HG02759 (cell line): ENCODE results near the gene ANXA11.
"Not testable (repeated sequence)": the region's sequence is repeated elsewhere in the genome, so short reads cannot be mapped to it uniquely, and the experiment has no call there.

Source experiments
- ATAC-seq: cut with Tn5 transposase; IDR thresholded peaks from one replicate; pipeline ENCODE4 v1.9.1; 2021; ENCODE audit warnings: mild to moderate bottlenecking, moderate library complexity; ENCODE audit not compliant: unreplicated experiment

ANXA11 gene

GRCh38 chr10:80205477-80206276 is at the start of gene ANXA11:
TSS of gene ANXA11 (minus strand) at chr10:80205537. CDS start at chr10:80172861, 32,676 bp downstream.
- ATAC-seq, result peak; percentile 88

GRCh38 chr10:80254726-80255125 is 49.4 kb upstream of the ANXA11 start:
- not testable (repeated sequence) for ATAC-seq

DNA sequence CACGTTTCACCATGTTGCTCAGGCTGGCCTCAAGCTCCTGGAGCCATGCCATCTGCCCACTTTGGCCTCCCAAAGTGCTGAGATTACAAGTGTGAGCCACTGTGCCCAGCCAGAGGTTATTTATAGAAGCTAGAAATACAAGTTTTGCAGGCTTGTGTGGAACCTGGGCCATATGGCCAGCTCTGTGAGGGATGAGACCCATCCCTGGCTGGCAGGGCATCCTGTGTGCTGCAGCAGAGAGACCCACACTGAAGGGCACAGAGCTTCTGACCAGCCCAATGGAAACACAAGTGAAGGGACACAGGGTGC is 48.6 kb upstream of the ANXA11 start:
- peak; percentile 22 for ATAC-seq

DNA sequence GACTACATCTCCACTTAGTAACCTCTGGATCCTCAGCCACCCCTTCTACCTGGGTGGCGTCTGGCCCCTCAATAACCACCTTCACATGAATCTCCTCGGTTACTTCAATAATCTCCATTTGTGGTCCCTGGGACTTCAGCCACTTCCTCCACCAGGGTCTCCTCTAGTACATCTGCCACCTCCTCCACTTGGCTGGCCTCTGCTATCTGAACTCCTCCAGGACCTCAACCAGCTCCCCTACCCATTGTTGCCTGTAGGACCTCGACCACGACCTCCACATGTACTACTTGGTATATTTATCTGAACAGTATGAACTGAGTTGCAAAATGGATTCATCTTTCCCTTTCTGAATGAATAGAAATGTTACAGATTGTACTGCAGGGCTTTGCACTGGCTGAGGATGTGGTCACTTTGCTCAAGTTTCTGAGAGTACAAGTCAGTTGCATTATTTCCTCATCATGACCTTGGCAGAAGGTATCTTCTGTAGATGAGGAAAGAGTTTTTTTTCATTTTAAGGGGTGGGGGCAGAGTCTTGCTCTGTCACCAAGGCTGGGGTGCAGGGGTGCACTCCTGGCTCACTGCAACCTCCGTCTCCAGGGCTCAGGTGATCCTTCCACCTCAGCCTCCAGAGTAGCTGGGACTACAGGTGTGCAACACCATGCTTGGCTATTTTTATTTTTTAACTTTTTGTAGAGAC is 48.1 kb upstream of the ANXA11 start:
- peak; percentile 62 for ATAC-seq

- no peak for ATAC-seq
These were observed 47.1 kb upstream of the ANXA11 start for GRCh38 chr10:80252296-80252887.

DNA sequence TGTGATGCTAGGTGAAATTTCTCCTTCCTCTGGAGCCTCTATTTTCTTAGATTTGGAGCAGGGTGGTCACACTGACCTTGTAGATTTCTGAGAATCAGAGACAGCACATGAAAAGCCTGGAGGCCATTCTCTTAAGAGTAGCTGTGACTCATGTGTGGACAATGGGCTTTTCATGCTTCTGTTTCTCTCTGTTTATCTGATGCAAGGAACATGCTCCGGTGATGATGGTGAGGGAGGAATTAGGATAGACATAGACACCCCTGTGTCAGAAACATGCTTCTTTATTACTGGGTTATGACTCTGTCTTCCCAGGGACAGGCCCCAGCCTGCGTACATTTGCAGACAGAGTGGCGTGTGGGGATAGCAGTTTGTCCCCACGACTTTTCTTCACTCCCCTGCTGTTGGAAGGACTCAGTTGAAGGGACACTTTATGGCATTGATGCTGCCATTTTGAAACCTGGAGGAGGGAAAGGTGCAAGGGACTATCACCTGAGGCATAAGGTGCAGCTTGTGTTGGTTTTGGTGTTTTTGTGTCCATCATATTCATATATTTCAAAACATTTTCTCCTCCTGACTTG is 46.5 kb upstream of the ANXA11 start:
- not testable (repeated sequence) for ATAC-seq

DNA sequence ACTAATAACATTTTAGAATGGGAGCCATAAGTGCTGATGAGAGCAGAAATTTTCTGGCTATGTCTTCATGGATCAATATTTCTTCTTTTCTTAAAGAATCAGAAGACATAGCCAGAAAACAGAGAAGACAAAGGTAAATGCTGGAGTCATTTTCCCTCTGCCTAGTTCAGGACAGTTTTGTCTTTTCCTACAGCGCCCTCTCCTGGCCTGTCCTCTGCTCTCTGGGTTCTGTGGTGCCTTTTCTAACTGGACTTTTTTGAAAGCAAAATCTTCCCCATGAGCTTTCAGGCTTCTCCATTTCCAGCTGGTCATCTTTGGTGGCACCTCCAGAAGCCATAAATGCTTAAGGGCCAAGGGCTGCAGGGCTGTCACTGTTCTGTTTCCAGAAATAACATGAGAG is 45.1 kb upstream of the ANXA11 start:
- not testable (repeated sequence) for ATAC-seq

DNA sequence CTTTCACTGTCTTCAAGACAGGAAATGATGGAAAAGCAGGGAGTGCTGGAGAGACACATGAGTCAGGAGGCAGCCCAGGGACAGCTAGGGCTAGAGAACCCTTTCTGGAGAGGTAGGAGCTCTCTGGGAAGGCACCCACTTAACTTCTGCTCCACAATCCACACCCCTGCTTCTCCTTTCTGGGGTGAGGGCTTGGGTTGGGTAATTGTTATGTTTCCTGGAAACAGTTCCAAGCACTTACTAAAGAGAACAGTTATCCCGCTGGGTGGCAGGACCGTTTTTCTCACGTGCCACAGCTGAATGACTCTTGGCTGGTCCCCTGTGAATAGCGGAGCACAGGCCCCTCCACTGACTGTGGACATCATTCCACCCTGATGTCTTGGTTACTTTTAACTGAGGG is 44.6 kb upstream of the ANXA11 start:
- ATAC-seq, result not testable (repeated sequence)

DNA sequence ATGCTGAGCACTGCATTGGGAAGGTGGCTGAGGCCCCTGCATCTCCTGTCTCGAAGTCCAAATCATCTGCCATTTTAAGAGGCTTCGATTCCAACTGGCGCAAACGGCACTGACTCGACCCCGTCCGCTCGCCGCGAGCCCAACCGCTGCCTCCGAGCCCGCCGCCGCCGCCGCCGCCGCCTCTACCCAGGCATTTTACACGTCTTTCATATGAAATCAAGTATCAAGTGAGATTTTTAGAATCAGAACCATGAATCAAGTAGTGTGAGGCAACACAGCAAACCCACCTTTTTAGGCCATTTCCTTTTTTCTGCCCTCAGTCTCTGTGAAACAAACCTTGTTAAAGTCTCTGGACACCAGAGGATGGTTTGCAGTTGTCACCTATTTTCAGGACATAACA is 42.3 kb upstream of the ANXA11 start:
- ATAC-seq, result not testable (repeated sequence)

DNA sequence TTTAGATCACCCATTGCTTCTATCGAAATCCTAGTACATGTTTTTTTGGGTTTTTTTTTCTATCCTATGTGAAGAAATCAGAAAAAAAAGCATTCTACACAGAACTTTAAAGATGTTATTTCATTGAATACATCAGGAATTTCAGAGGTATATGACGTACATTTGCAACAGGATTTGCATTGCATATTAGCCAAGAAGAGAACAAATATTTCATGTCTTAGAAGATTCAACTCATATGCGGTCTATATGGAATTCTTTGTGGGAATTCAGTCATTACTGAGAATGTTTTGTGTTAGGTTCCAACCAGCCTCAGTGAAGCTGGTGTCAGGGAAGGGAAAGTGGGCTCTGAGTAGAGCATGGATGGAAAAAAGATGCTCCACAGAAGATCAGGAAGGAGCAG is 39.0 kb upstream of the ANXA11 start:
- ATAC-seq, result not testable (repeated sequence)

DNA sequence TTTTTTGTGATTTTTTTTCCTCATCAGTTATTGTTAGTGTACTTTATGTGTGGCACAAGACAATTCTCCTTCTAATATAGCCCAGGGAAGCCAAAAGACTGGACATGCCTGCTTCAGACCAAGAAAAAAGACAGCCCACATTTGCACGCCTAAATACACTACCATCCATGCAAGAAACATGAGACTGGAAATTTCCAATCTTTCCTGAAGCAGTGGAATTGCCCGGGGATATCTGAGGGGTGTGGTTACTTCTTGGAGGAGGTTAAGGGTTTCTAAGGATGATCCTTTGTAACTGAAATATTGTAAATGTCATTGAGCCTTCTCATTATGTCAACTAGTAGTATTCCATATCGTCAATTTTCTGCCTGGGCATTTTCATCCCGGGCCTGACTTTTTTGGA is 37.0 kb upstream of the ANXA11 start:
- ATAC-seq, result not testable (repeated sequence)

DNA sequence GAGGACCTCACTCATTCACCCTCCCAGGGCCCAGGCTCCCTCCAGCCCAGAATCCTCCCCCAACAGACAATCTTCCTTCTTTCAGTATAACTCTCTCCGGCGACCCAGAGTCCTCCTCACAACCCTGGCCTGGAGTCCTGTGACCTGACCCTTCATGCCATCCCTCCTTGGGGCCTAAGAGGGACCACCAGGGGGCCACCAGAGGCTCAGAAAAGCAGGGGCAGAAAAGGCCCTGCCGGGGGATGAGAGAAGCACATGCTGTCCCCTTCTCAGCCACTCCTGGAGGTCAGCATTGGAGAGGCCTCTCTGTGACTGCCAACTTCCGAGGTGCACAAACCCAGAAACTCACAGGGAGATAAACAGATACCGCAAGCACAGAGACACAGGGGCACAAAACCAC is 31.1 kb upstream of the ANXA11 start:
- not testable (repeated sequence) for ATAC-seq

DNA sequence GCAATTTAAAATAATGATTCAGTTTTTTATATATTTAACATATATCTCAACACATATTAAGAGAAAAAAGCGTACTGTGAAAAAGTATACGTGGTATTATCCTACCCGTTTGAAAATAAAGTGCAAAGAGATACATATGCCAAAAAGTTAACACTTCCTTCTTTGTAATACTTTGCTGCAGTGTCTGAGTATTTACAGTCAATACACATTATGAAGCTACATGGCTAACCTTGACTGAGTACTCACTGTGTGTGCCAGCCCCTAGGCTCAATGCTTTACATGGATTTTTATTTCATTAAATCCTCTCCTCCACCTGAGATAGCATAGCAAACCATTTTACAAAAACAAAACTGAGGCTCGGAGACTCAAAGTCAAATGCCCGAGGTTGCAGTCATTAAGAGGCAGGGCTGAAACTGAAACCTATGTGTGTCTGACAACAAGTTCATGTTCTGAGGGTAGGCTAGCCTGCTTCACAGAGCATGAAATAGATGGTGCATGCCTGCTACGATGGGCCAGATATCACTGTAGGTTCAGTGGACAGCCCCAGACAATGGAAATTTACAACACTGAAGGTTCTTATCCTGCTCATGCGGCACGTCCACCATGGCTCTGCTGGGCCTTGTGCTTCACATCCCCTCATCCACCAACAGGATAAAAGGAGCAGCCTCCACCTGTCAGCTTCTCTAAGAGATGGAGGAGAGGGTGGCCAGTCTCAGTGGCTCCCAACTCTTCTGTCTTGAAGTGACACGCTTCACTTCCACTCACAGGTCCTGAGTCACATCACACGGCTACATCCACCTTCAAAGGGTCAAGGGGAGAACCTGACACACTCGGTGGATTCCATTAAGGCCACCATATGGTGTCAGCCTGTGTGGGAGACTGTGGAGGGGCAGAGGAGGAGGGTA is 29.2 kb upstream of the ANXA11 start:
- ATAC-seq, result peak; percentile 100

GRCh38 chr10:80233871-80234270 is 28.5 kb upstream of the ANXA11 start:
- not testable (repeated sequence) for ATAC-seq

GRCh38 chr10:80226723-80227122 is 21.4 kb upstream of the ANXA11 start:
- not testable (repeated sequence) for ATAC-seq

- ATAC-seq, result not testable (repeated sequence)
These were observed 17.7 kb upstream of the ANXA11 start for GRCh38 chr10:80223031-80223419.

DNA sequence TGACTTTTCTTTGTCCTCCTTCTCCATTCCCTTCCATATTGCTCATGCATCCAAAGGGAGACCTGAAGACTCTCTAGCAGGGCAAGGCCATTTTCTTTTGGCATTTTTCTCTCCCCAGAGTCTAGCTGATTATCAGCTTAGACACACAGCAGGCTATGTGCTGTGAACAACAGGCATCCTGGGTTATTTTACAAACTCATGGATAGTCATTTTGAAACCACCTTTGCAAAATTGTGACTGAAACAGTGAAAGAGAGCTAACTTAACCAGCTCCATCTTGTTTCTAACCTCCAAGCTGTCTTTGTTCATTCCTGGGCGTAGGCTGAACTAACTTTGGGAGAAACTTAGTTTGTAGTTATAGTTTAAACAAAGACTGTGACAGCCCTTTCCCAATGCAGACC is 13.5 kb upstream of the ANXA11 start:
- ATAC-seq, result peak; percentile 96

DNA sequence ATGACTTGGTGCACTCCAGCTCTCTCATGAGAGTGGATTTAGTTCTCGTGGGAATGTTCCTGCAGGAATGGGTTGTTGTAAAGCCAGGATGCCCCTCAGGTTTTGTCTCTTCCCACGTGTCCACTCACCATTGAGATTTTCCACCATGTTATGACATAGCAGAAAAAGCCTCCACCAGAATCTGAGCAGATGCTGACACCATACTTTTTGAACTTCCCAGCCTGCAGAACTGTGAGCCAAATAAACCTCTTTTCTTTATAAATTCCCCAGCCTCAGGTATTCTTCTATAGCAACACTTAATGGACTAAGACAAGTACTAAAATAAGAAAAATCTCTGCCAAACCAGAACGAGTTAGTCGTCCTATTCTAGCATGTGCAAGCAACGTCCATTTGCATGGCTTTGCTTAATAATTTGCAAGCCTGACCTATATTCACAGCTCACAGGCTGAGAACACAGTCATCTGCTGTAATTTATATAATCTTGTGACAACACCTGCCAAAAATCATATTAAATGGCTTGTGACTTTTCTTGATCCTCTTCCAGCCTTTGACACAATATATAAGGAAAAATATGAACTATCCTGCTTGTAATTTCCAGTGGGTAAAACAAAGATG is 9.1 kb upstream of the ANXA11 start:
- ATAC-seq, result not testable (repeated sequence)

DNA sequence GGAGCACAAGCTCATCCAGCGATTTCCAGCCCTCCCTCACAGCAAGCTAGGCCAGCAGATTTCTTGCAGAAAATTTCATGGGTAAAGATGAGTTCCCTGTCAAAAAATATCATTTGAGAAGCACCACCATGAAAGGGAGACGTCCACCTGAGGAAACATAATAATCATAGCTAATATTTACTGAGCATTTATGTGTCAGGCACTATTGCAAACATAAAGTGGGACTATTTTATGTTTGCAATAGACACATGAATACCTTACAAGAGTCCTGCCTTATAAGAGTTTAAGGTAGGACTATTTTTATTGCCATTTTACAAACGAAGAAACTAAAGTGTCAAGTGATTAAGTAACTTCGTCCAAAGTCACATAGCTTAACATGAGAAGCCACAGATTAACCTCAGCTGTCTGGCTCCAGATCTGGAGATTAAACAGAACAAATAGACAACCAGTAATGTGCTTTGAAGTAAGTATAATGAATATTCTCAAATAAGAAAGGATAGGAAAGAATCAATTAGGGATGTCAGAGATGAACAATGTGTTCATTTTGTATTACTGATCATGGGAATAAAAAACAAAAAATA is 7.3 kb upstream of the ANXA11 start:
- ATAC-seq, result not testable (repeated sequence)

DNA sequence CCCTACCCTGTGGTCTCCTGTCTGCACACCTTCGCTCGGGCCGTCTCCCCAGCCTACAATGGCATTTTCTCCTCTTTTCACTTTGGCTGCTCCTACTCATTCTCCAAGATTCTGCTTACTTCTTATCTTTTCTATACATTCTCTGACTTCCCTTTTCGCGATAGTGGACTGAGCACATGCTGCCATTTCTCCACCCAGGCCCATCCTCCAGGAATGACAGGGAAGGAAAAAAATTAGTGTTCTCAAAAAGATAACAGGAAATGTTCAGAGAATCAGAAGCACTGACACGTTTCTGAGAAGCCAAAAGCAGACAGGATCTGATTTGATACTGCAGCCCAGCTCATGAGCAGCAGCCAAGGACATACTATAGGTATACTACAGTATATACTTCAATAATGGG is 6.4 kb upstream of the ANXA11 start:
- no peak for ATAC-seq
